ENCODE data around the gene EBF3.

EBF3 gene, protein sequence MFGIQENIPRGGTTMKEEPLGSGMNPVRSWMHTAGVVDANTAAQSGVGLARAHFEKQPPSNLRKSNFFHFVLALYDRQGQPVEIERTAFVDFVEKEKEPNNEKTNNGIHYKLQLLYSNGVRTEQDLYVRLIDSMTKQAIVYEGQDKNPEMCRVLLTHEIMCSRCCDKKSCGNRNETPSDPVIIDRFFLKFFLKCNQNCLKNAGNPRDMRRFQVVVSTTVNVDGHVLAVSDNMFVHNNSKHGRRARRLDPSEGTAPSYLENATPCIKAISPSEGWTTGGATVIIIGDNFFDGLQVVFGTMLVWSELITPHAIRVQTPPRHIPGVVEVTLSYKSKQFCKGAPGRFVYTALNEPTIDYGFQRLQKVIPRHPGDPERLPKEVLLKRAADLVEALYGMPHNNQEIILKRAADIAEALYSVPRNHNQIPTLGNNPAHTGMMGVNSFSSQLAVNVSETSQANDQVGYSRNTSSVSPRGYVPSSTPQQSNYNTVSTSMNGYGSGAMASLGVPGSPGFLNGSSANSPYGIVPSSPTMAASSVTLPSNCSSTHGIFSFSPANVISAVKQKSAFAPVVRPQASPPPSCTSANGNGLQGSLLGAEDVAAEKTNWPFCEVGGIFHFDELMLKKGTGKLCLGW

GRCh38 chr10:129963641-129964501, at the start of gene EBF3:
Gene EBF3, minus strand, starts transcription at chr10:129964274. Its CDS starts 506 bp downstream, at chr10:129963768.
- peak in 1 of 2 donors; percentile 35 for DNase-seq

DNA sequence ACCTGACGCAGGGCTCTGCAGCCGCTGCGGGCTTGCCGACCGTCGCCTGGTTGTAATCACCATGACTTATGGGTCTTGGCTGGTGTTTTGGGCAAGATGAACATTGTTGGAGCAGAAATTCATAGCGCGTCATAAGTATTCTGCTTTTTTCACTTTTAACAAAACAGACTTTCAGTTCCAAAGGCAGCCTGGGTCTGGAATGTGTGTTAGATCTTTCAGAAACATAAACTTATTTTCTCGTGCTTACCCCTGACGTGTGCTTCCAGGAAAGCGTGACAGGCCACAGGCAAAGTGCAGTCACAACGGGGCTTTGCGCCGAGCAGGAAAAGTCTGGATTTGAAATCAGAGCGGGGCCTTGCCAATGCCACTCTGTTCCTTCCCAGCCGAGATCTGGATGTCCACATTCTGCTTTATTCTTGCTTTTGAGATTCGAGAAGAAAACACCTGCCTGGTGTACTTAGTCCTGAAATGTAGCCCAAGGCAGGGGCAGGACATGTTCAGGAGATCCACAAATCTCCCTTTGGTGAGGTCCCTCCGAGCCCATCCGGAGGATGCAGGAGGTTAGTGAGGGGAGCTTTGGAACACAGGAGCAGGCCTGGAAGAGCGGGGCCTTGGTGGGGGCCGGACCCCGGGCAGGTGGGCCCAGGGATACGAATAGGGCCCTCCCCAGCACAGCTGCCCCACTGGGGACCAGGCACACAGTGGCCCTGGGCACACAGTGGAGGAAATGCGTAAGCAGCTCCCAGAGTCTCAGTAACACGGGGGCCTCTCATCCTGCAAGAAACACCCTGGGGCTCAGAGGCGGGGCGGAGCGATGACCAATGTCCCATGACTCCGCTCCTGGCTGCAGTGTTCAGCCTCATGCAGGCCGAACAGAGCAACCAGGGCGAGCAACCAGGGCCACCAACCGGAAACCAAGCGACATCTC, 49.5 kb upstream of the EBF3 start:
- no peak for DNase-seq

DNA sequence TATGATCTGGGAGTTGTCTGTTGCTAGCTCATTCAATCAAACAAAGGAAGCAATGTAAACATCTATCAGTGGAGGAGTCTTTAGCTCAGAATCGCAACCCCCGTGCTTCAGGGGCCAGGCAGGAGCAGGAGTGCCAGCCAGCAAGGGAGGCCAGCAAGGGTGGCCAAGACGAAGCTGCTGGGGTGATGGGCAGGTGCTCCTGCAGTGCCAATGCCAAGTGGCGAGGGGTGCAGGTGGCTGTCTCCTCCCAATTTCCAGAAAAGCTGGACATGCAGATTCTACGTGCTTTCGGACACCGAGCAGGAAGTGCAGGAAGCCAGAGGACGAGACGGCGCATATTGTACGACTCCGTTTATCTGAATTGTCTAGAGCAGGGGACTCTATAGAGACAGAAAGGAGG, 48.1 kb upstream of the EBF3 start:
- DNase-seq = no peak

DNA sequence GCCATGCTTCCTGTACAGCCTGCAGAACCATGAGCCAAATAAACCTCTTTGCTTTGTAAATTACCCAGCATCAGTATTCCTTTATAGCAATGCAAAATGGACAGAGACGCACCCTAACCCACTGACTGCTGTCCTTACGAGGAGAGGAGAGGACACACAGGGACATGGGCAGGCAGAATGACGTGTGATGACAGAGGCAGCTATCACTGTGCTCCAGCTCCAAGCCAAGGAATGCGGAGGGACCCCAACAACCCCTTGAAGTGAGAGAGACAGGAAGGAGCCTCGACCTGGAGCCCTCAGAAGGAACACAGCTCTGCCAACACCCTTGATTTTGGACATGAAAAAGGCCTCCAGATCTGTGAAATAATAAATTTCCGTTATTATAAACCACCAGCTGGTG, 46.6 kb upstream of the EBF3 start:
- no peak for DNase-seq

DNA sequence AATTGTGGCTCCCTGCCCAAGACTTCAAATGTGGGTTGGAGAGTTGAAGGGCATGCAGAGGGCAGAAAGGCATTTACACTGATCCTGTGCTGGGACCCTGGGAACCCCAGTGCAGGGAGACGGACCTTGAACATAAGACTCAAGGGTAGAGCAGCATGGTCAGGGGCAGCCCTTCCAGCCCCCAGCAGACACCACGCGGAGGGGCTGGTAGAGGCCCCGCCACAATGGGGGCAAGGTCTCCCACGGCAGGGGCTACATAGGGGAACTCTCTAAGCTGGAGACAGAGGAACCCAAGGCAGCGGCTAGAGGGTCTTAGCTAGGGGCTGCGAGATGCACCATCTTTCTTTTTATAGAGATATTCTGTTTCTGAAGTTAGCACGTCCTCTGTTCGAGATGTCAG, 45.2 kb upstream of the EBF3 start:
- DNase-seq = no peak

- no peak for DNase-seq
These were observed 39.9 kb upstream of the EBF3 start for GRCh38 chr10:130003787-130004613.

DNA sequence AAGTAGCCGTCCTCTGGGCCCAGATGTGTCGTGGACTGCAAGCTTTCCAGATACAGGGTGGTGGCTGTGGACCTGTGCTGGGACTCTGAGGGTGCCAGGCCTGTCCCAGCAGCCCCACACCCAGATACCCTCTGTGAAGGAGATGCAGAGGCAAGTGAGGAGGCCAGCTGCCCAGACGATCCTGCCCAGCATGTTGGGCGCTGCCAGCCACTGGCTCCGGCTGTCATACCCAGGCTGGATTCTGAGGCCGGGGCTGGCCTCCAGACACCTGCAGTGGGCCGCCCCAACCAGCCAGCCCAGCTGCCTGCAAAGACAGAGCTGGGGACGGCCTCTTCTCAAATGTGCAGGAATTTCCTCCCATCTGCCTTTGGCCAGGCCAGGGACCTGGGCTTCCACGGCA, 39.1 kb upstream of the EBF3 start:
- no peak for DNase-seq

- no peak for DNase-seq
These were observed 38.5 kb upstream of the EBF3 start for GRCh38 chr10:130002606-130003005.

DNA sequence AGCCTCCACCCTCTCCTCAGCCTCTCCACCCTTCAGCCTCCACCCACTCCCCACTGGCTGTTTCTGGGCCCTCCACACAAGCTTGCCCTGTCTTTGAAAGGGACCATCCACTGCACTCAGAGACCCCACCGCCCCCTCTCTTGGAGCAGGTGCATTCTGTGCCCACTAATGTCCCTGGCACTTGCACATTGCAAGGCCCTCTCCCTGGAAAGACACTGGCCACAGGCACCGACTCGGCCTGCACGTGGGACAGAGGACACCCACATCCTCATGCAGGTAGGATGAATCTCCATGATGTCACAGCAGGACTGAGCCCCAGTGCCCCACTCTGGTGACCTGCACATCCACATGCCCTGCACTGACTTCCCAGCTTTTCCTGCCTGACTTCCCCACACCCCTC, 36.8 kb upstream of the EBF3 start:
- DNase-seq = no peak

DNA sequence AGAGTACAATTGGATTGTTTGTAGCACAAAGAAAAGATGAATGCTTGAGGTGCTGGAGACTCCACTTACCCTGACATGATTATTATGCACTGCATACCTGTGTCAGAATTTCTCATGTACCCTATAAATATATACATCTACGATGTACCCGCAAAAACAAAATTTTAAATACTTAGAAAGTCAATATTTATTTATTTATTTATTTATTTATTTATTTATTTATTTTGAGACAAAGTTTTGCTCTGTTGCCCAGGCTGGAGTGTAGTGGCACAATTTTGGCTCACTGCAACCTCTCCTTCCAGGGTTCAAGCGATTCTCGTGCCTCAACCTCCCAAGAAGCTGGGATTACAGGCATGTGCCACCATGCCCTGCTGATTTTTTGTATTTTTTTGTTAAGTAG, 35.1 kb upstream of the EBF3 start:
- no peak for DNase-seq

DNA sequence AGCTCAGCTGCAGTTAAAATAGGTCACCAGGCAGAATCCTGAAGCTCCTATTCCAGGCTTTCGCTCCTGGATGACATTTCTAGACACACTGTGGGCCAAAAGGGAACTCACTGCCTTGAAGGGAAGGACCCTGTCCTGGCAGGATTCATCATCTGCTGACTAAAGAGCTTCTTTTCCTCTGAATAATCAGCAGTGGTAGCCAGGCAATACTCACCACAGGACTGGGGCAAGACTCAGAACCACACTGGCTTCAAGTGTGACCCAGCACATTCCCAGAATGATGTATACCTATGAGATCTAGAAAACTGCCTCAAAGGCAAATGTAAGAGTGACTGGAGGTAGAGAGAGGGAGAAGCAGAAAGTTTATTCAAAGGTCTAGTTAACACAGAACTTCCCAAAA, 29.5 kb upstream of the EBF3 start:
- no peak for DNase-seq

DNA sequence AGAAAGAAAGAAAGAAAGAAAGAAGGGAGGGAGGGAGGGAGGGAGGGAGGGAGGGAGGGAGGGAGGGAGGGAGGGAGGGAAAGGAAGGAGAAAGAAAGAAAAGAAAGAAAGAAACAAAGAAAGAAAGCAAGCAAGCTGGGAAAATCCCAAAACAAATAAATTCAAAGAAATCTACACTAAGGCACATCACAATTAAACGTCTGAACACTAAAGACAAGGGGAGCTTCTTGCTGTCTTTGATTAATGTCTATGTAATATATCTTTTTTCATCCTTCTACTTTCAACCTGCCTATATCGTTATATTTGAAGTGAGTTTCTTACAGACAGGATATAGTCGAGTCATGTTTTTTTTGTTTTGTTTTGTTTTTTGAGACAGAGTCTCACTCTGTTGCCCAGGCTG, 28.3 kb upstream of the EBF3 start:
- DNase-seq = no peak

- no peak for DNase-seq
These were observed 18.8 kb upstream of the EBF3 start for GRCh38 chr10:129982825-129983224.

DNA sequence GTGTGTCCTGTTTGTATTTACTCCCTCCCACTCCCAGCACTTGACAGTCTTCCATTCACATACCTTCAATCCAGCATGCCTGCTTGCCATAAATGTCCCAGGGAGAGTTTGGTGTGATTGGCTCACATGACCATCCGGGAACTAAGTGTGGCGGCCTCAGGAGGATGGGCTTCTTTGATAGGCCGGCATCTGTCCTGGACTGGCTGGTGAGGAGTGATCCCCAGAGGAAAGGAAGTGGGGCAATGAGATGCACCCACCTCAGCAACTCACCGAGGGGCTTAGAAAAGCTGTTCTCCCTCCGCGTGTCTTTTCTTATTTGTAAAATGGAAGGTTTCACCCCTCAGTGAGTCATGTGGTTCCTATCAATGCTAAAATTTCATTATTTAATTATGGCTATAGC, 14.9 kb upstream of the EBF3 start:
- no peak for DNase-seq

GRCh38 chr10:129978322-129978721, 14.2 kb upstream of the EBF3 start:
- DNase-seq = no peak

GRCh38 chr10:129977794-129978193, 13.7 kb upstream of the EBF3 start:
- DNase-seq = no peak

GRCh38 chr10:129973674-129974059, 9.6 kb upstream of the EBF3 start:
- no peak for DNase-seq

DNA sequence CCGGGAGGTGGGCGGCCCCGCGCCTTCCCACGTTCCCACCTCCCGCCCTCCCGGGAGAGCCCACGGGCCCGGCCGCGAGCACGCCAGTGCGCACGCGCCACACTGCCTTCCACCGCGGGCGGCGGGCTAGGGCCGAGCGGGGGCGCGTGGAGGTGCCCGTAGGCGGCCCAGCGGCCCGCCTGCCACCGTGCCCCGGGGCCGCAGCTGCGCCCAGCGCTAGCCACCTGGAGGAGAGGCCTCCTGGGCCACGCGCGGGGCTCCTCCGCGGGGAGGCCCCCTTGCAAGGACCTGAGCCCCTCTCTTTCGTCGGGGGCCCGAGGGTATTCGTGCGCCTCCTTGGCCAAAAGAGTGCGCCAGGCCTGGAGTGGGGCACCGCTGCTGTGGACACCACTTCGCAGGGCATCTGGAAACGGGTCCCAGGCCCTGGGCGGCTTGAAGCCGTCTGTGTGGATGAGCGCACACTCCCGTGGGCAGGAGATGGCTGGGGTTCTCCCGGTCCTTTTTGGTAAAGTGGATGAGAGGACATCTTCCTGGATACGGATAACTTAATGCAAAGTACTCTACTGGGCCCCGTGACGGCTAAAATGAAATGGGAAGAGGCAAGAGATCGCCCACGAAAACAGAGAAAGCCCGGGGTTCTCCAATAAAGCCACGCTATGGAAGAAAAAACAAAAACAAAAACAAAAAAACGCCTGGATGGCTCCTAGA, 9.0 kb upstream of the EBF3 start:
- no peak for DNase-seq

DNA sequence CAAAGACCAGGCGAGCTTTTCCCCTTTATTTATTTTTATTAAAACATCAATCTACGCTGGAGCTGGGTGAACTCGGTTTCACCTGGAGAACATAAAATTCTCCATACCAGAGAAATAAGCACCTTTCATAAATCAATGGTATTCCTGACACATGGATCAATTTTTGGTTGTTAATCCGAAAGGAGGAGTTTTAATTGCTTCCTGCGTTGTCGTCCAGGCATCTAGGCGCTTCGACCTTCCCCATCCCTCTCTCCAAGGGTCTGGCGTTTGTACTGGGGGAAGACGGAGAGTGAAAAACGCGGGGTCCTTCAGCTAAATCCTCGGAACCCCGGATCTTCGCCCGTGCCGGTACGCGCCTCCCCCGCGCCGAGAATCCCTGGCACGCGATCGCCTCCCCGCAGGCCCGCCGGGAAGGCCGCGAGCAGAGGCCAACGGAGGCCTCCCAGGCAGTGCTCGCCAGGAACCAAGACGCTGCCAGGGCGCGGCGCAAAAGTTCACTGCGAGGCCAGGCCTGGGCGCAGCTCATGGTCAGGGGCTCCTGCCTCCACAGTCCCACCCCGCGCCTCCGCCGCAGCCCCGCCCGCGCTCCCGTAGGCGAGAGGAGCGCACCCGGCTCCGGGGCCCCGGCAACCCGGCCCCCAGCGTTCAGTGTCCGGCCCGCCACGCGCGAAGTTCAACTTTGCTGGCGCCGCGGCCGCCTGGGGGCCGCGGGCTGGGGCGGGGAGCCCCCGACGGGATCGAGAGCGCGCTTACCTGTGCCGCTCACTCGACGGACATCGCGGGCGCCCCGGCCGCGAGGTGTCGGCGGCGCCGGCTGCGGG, 8.3 kb upstream of the EBF3 start:
- DNase-seq = no peak
